Endothelial cell of umbilical vein (primary cell): ENCODE results near the gene NAPB. TPM values are rescaled to one million over a fixed set of nuclear protein-coding genes. Genes with fewer than 3 reads are reported as not detected.

Experiments
- BruUV-seq: library from RNA; stranded (reverse); fragments of 400-500 nt; replicated peaks from 2 replicates; lab custom pipeline; 2021; lab: Mats Ljungman, UMichigan
- CTCF ChIA-PET: fragments of 300-600, 350-600 bp; sonication (Branson Sonifier 250); formaldehyde crosslinking; loops from one replicate; lab custom pipeline; 2021; ENCODE audit warnings: antibody characterized with exemption, inconsistent platforms; lab: Charles Lee
- POLR2A ChIA-PET: fragments of 300-600, 350-600 bp; sonication (Branson Sonifier 250); formaldehyde crosslinking; loops from one replicate; lab custom pipeline; 2021; ENCODE audit warnings: antibody characterized with exemption, inconsistent platforms; lab: Charles Lee
- DNase-seq: peaks from one replicate; pipeline ENCODE4 v3.0.0-alpha.2; 2011; ENCODE audit warnings: low read depth, low spot score
- FAIRE-seq: peaks from 2 replicates; lab custom pipeline; 2011; peaks lifted over from hg19 to GRCh38; lab: Jason Lieb, UNC
- H2AFZ ChIP-seq: 2 replicates; pipeline ENCODE4 v1.6.0; 2012; ENCODE audit warnings: low read depth, low read length, control low read depth, inconsistent platforms
- H3K27ac ChIP-seq: 2 replicates; pipeline ENCODE4 v1.5.1; 2011; ENCODE audit warnings: low read depth, mild to moderate bottlenecking, control low read depth, low read length, moderate library complexity; ENCODE audit not compliant: insufficient read depth
- H3K27me3 ChIP-seq, 2 experiments: 2 replicates each; pipeline versions ENCODE4 v1.6.0 to v1.6.1; 2011; ENCODE audit warnings: low read length in 2 of 2, mixed read lengths in 1 of 2; ENCODE audit not compliant: control insufficient read depth in 2 of 2, insufficient read depth in 2 of 2
- H3K36me3 ChIP-seq, 2 experiments: 2 replicates in 1 of 2; 3 replicates in 1 of 2; pipeline ENCODE4 v1.5.1; 2011; ENCODE audit warnings: low read length in 2 of 2, mild to moderate bottlenecking in 1 of 2, moderate library complexity in 1 of 2; ENCODE audit not compliant: control insufficient read depth in 2 of 2, insufficient read depth in 2 of 2; ENCODE audit errors: extremely low read depth in 1 of 2
- H3K4me1 ChIP-seq: 3 replicates; pipeline ENCODE4 v1.5.1; 2011; ENCODE audit warnings: mild to moderate bottlenecking, low read length; ENCODE audit not compliant: control insufficient read depth, insufficient read depth; ENCODE audit errors: extremely low read depth
- H3K4me2 ChIP-seq: 2 replicates; pipeline ENCODE4 v1.6.1; 2011; ENCODE audit warnings: low read length, control low read depth, mixed read lengths; ENCODE audit not compliant: insufficient read depth
- H3K4me3 ChIP-seq, 3 experiments: fragments of 200-600 bp in 1 of 3; sonication (generic), shearing (Covaris generic) in 1 of 3; replicated peaks in 1 of 3; 2 replicates each; pipeline ENCODE4 v1.5.1; 2011 to 2016; ENCODE audit warnings: control low read depth in 3 of 3, low read length in 3 of 3, mild to moderate bottlenecking in 2 of 3, inconsistent platforms in 1 of 3, low read depth in 1 of 3, moderate library complexity in 1 of 3; ENCODE audit not compliant: insufficient read depth in 1 of 3
- H3K79me2 ChIP-seq: 2 replicates; pipeline ENCODE4 v1.6.0; 2012; ENCODE audit warnings: low read length, inconsistent platforms; ENCODE audit not compliant: control insufficient read depth, insufficient read depth
- H3K9ac ChIP-seq: replicated peaks from 2 replicates; pipeline ENCODE3; 2011; ENCODE audit warnings: low read length, control low read depth; ENCODE audit not compliant: insufficient read depth; ENCODE audit errors: extremely low read depth
- H3K9me1 ChIP-seq: replicated peaks from 3 replicates; pipeline ENCODE4 v1.6.0; 2011; ENCODE audit warnings: mild to moderate bottlenecking, low read length; ENCODE audit not compliant: control insufficient read depth, insufficient read depth; ENCODE audit errors: extremely low read depth
- H3K9me3 ChIP-seq: replicated peaks from 2 replicates; pipeline ENCODE4 v1.5.1; 2012; ENCODE audit warnings: low read length, inconsistent platforms; ENCODE audit not compliant: control insufficient read depth, insufficient read depth
- H4K20me1 ChIP-seq: replicated peaks from 2 replicates; pipeline ENCODE3; 2011; ENCODE audit warnings: mild to moderate bottlenecking, low read length; ENCODE audit not compliant: control insufficient read depth, insufficient read depth; ENCODE audit errors: extremely low read depth
- EZH2 ChIP-seq: IDR thresholded peaks from 2 replicates; pipeline ENCODE4 v1.6.1; 2012; ENCODE audit warnings: borderline replicate concordance, low read depth, mild to moderate bottlenecking, moderate library complexity, low read length, inconsistent platforms; ENCODE audit not compliant: severe bottlenecking
- FOS ChIP-seq: IDR thresholded peaks from 2 replicates; pipeline ENCODE4 v1.6.1; 2011; ENCODE audit warnings: mild to moderate bottlenecking, low read length, moderate library complexity, borderline replicate concordance; ENCODE audit not compliant: insufficient read depth
- GATA2 ChIP-seq: IDR thresholded peaks from 2 replicates; pipeline ENCODE4 v1.7.0; 2011; ENCODE audit warnings: low read depth, mild to moderate bottlenecking, moderate library complexity, mixed read lengths, low read length; ENCODE audit not compliant: insufficient read length, insufficient read depth
- JUN ChIP-seq: IDR thresholded peaks from 2 replicates; pipeline ENCODE4 v1.6.1; 2011; ENCODE audit warnings: borderline replicate concordance, low read depth; ENCODE audit not compliant: insufficient read length, insufficient read depth
- MYC ChIP-seq: IDR thresholded peaks from one replicate; pipeline ENCODE4 v1.6.1; 2011; ENCODE audit warnings: mild to moderate bottlenecking, low read depth, low read length
- POLR2A ChIP-seq: IDR thresholded peaks from 2 replicates; pipeline ENCODE4 v1.6.1; 2012; ENCODE audit warnings: low read depth, mild to moderate bottlenecking, control low read depth, low read length
- POLR2AphosphoS5 ChIP-seq: IDR thresholded peaks from 2 replicates; pipeline ENCODE4 v1.6.1; 2012; ENCODE audit warnings: low read depth, mild to moderate bottlenecking, control low read depth, low read length, moderate library complexity; ENCODE audit not compliant: insufficient read depth
- dilution Hi-C: fragments of 300-500 bp; cut with MboI; formaldehyde crosslinking; loops from one replicate; pipeline ENCODE4 v1.15.0; 2019; ENCODE audit warnings: low sequenced_read_pairs; ENCODE audit not compliant: extremely low pct_ligation_motif_present
- intact Hi-C: fragments of 100-400 bp; cut with micrococcal nuclease; formaldehyde crosslinking; loops from one replicate; pipeline ENCODE4 v1.10.0; 2022
- polyA plus RNA-seq, 4 experiments: library from polyadenylated mRNA; depleted of rRNA in 3 of 4; stranded (reverse) in 3 of 4; unstranded in 1 of 4; fragments of >200 nt; gene quantifications; 2 replicates each; pipeline versions ENCODE4 v1.2.1 to v1.2.3, GENCODE V29; 2011 to 2012; ENCODE audit warnings: missing spikeins in 1 of 4
- total RNA-seq: library from RNA; stranded (reverse); gene quantifications from 2 replicates; pipeline ENCODE4 v1.2.3, GENCODE V29; 2021
- TF ChIP-seq, protein P1 (sequence below): IDR thresholded peaks from 2 replicates; pipeline ENCODE4 v1.6.1; 2011; ENCODE audit not compliant: insufficient read depth, insufficient read length
- TF ChIP-seq, protein P2 (sequence below), 2 donors: IDR thresholded peaks; 1 replicate in 1 of 2; 2 replicates in 1 of 2; pipeline ENCODE4 v1.5.1; 2011; ENCODE audit warnings: low read length in 2 of 2, mild to moderate bottlenecking in 2 of 2, moderate library complexity in 2 of 2, control low read depth in 1 of 2, inconsistent platforms in 1 of 2, low read depth in 1 of 2; ENCODE audit not compliant: insufficient read depth in 1 of 2; ENCODE audit errors: extremely low read depth in 1 of 2

NAPB gene
- total and polyA plus RNA-seq, 2 donors (not counting 3 experiments of a cell fraction or from before 2014, with no cell fraction given), result 4.7 to 10.1 TPM

DNA sequence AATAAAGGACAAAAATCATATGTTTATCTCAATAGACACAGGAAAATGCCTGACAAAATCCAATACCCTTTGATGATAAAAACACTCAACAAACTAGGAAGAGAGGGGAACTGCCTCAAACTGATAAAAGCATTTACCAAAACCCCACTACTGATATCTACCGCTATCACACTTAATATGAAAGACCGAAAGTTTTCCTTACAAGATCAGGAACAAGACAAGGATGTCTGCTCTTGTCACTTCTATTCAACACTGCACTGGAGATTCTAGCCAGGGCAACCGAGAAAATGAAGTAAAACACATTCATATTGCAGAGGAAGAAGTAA lies 34.2 kb downstream of the NAPB start:
- no peak for FAIRE-seq
- BruUV-seq, result no TSS peak
- no peak overlapping the region for H3K4me2 ChIP-seq
- peaks cover 2% of the 10 kb centered on the region for H3K79me2 ChIP-seq
- peaks cover 3% of the 10 kb centered on the region for H3K4me1 ChIP-seq
- no peak overlapping the region for H3K27ac ChIP-seq
- no peak overlapping the region for H3K9ac ChIP-seq
- ChIA-PET CTCF (interaction anchor here (1.0 to 2.6 kb wide), 5 partner anchors 10 to 50 kb away, joined by 3 to 10 read pairs (median 3); partner anchors contain the start of gene NAPB), POLR2A (no interaction called here)
- H3K36me3 ChIP-seq, result peaks cover 0 to 2% of the 10 kb centered on the region in 2 experiments
- H3K4me3 ChIP-seq, result no peak overlapping the region
- H4K20me1 ChIP-seq, result no peaks in the 10 kb centered on the region
- dilution Hi-C loops (no loop called here), intact Hi-C loops (no loop called here)
- no peak for TF ChIP-seq MYC
- no peak for TF ChIP-seq POLR2AphosphoS5
- TF ChIP-seq FOS, result no peak
- TF ChIP-seq, protein P1, sequence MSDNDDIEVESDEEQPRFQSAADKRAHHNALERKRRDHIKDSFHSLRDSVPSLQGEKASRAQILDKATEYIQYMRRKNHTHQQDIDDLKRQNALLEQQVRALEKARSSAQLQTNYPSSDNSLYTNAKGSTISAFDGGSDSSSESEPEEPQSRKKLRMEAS, result no peak
- TF ChIP-seq GATA2, result no peak
- TF ChIP-seq, protein P2, sequence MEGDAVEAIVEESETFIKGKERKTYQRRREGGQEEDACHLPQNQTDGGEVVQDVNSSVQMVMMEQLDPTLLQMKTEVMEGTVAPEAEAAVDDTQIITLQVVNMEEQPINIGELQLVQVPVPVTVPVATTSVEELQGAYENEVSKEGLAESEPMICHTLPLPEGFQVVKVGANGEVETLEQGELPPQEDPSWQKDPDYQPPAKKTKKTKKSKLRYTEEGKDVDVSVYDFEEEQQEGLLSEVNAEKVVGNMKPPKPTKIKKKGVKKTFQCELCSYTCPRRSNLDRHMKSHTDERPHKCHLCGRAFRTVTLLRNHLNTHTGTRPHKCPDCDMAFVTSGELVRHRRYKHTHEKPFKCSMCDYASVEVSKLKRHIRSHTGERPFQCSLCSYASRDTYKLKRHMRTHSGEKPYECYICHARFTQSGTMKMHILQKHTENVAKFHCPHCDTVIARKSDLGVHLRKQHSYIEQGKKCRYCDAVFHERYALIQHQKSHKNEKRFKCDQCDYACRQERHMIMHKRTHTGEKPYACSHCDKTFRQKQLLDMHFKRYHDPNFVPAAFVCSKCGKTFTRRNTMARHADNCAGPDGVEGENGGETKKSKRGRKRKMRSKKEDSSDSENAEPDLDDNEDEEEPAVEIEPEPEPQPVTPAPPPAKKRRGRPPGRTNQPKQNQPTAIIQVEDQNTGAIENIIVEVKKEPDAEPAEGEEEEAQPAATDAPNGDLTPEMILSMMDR (IDR thresholded peaks at IDR 0.05; ENCODE audit: extremely low read depth in 1 of 2, insufficient read depth in 1 of 2, low read depth in 1 of 2, low read length in 2 of 2), result no peak
- TF ChIP-seq POLR2A, result no peak
- TF ChIP-seq JUN, result no peak
- no peak for TF ChIP-seq EZH2
- no peaks in the 10 kb centered on the region for H3K9me3 ChIP-seq
- H3K27me3 ChIP-seq, result no peaks in the 10 kb centered on the region
- no peaks in the 10 kb centered on the region for H3K9me1 ChIP-seq
- DNase-seq, result no peak
- H2AFZ ChIP-seq, result no peak overlapping the region
